ENCODE measurements around the gene NCMAP.

GRCh38 chr1:24596401-24596880 lies 40.6 kb downstream of the NCMAP start:
- TF ChIP-seq CTCF (IDR thresholded peaks at IDR 0.05; ENCODE audit: low read length) (no peak), EZH2 (optimal IDR thresholded peaks at IDR 0.05; ENCODE audit: low read depth, low read length) (no peak), EZH2phosphoT487 (IDR thresholded peaks at IDR 0.05; ENCODE audit: low read length) (no peak)

Data from MM.1S (cell line).